Naive B cell (primary cell): ENCODE results near the gene MYL2. TPM values are rescaled to one million over a fixed set of nuclear protein-coding genes. Genes with fewer than 3 reads are reported as not detected.
A peak's percentile ranks its signal among the peaks of the same experiment; 100 is the strongest.

Experiments used
- ATAC-seq, 2 donors: fragments of 150-1000 bp; cut with Tn5 transposase; 2 replicates each; pipeline ENCODE4 v1.10.0; 2021; ENCODE audit warnings: low read depth in 2 of 2, mild to moderate bottlenecking in 2 of 2, moderate library complexity in 2 of 2
- DNase-seq: peaks from one replicate; pipeline ENCODE4 v3.0.0; 2022
- H3K27ac Mint-ChIP-seq, 6 donors: one replicate each; pipeline ENCODE4 v1.8.0; 2020 to 2022; ENCODE audit warnings: mild to moderate bottlenecking in 6 of 6, mixed read lengths in 6 of 6, moderate library complexity in 5 of 6, inconsistent platforms in 2 of 6
- H3K27me3 Mint-ChIP-seq, 3 donors: one replicate each; pipeline ENCODE4 v1.8.0; 2021 to 2022; ENCODE audit warnings: mixed read lengths in 3 of 3, mild to moderate bottlenecking in 1 of 3
- H3K36me3 Mint-ChIP-seq, 2 donors: one replicate each; pipeline ENCODE4 v1.8.0; 2020 to 2022; ENCODE audit warnings: mixed read lengths in 2 of 2, inconsistent platforms in 1 of 2, mild to moderate bottlenecking in 1 of 2
- H3K4me1 Mint-ChIP-seq, 3 donors: one replicate each; pipeline ENCODE4 v1.8.0; 2020 to 2022; ENCODE audit warnings: mixed read lengths in 3 of 3, inconsistent platforms in 1 of 3, mild to moderate bottlenecking in 1 of 3, moderate library complexity in 1 of 3
- H3K4me3 Mint-ChIP-seq, 8 donors: one replicate each; pipeline ENCODE4 v1.8.0; 2020 to 2022; ENCODE audit warnings: mild to moderate bottlenecking in 8 of 8, mixed read lengths in 8 of 8, moderate library complexity in 8 of 8, inconsistent platforms in 2 of 8
- H3K9me3 Mint-ChIP-seq, 7 donors: one replicate each; pipeline ENCODE4 v1.8.0; 2020 to 2022; ENCODE audit warnings: mixed read lengths in 7 of 7, mild to moderate bottlenecking in 5 of 7, inconsistent platforms in 2 of 7, moderate library complexity in 1 of 7
- polyA plus RNA-seq, 6 donors: library from polyadenylated mRNA; unstranded; fragments of 300-500 nt; fragmentation: Illumina TruSeq; gene quantifications; one replicate each; pipeline ENCODE4 v1.2.3, GENCODE V29; 2021; ENCODE audit warnings: low read depth in 6 of 6

The MYL2 gene
- polyA plus RNA-seq, 6 donors from 2014 or later: 0.84 to 1.9 TPM; not detected in 4

GRCh38 chr12:110869803-110870202 lies 50.6 kb downstream of the MYL2 start:
- H3K9me3 Mint-ChIP-seq: peaks cover 0 to 3% (median 0%) of the 10 kb centered on the region in 7 donors
- ATAC-seq (no peak), DNase-seq (no peak)
- H3K4me1 Mint-ChIP-seq: no peaks in the 10 kb centered on the region
- H3K27ac Mint-ChIP-seq: no peak overlapping the region
- H3K27me3 Mint-ChIP-seq: peaks cover 0 to 10% (median 6%) of the 10 kb centered on the region in 3 donors
- H3K4me3 Mint-ChIP-seq: no peak overlapping the region
- H3K36me3 Mint-ChIP-seq: no peaks in the 10 kb centered on the region

GRCh38 chr12:110869026-110869425 lies 51.4 kb downstream of the MYL2 start:
- no peak for ATAC-seq
- Mint-ChIP-seq H3K4me3 (no peak overlapping the region), H3K27me3 (peaks cover 0 to 7% (median 6%) of the 10 kb centered on the region in 3 donors), H3K36me3 (no peaks in the 10 kb centered on the region), H3K4me1 (no peaks in the 10 kb centered on the region), H3K9me3 (no peaks in the 10 kb centered on the region), H3K27ac (no peak overlapping the region)
- no peak for DNase-seq

- H3K36me3 Mint-ChIP-seq: no peaks in the 10 kb centered on the region
- H3K9me3 Mint-ChIP-seq: peaks cover 0 to 3% (median 0%) of the 10 kb centered on the region in 7 donors
- peaks cover 0 to 5% (median 4%) of the 10 kb centered on the region in 3 donors for H3K27me3 Mint-ChIP-seq
- H3K4me1 Mint-ChIP-seq: peaks cover 4 to 8% (median 8%) of the 10 kb centered on the region in 3 donors
- H3K4me3 Mint-ChIP-seq: no peak overlapping the region
- H3K27ac Mint-ChIP-seq: no peak overlapping the region
- ATAC-seq (no peak), DNase-seq (no peak)
Measured at GRCh38 chr12:110865521-110865920, 54.9 kb downstream of the MYL2 start.

- Mint-ChIP-seq H3K36me3 (no peaks in the 10 kb centered on the region), H3K27ac (no peak overlapping the region), H3K4me3 (no peak overlapping the region), H3K4me1 (peaks cover 4 to 8% (median 8%) of the 10 kb centered on the region in 3 donors), H3K9me3 (peaks cover 0 to 3% (median 0%) of the 10 kb centered on the region in 7 donors), H3K27me3 (peaks cover 0 to 4% (median 0%) of the 10 kb centered on the region in 3 donors)
- ATAC-seq (no peak), DNase-seq (no peak)
Measured at GRCh38 chr12:110863161-110863560, 57.2 kb downstream of the MYL2 start.

- H3K9me3 Mint-ChIP-seq: peaks cover 0 to 3% (median 0%) of the 10 kb centered on the region in 7 donors
- H3K27ac Mint-ChIP-seq: peak overlapping the region in 1 of 6 donors; percentile 62
- peaks cover 0 to 4% (median 0%) of the 10 kb centered on the region in 3 donors for H3K27me3 Mint-ChIP-seq
- ATAC-seq (no peak), DNase-seq (no peak)
- H3K4me3 Mint-ChIP-seq: no peak overlapping the region
- H3K36me3 Mint-ChIP-seq: no peaks in the 10 kb centered on the region
- peaks cover 4 to 8% (median 8%) of the 10 kb centered on the region in 3 donors for H3K4me1 Mint-ChIP-seq
Measured at GRCh38 chr12:110862329-110862728, 58.0 kb downstream of the MYL2 start.

- H3K27ac Mint-ChIP-seq: peak overlapping the region in 1 of 6 donors; percentile 62
- DNase-seq: no peak
- no peaks in the 10 kb centered on the region for H3K36me3 Mint-ChIP-seq
- H3K9me3 Mint-ChIP-seq: peaks cover 0 to 3% (median 0%) of the 10 kb centered on the region in 7 donors
- H3K27me3 Mint-ChIP-seq: peaks cover 0 to 4% (median 0%) of the 10 kb centered on the region in 3 donors
- H3K4me1 Mint-ChIP-seq: peaks cover 4 to 8% (median 8%) of the 10 kb centered on the region in 3 donors
- peak overlapping the region in 1 of 8 donors; percentile 38 for H3K4me3 Mint-ChIP-seq
- ATAC-seq: no peak
Measured at GRCh38 chr12:110861729-110862128, 58.6 kb downstream of the MYL2 start.

Other genes with a start within 250 kb of the MYL2 start
- 100 to 1,000 TPM; 654 to 887 (median 845) TPM for gene HVCN1, start 231.5 kb downstream of the MYL2 start, polyA plus RNA-seq
- 100 to 1,000 TPM; 198 to 315 (median 216) TPM for gene PPP1CC, start 177.7 kb downstream of the MYL2 start, polyA plus RNA-seq
- gene CCDC63, start 73.6 kb downstream of the MYL2 start, polyA plus RNA-seq: not detected
- not detected for gene CUX2, start 113.6 kb upstream of the MYL2 start, polyA plus RNA-seq